GM23338 (cell line): ENCODE measurements around the gene ATP1B4. TPM values are rescaled to one million over a fixed set of nuclear protein-coding genes. Genes with fewer than 3 reads are reported as not detected.

Experiments used
- ATAC-seq: fragments of 200-7000 bp; cut with Tn5 transposase; 3 replicates; pipeline ENCODE4 v1.9.1; 2020
- DNase-seq: peaks from one replicate; pipeline ENCODE4 v3.0.0-alpha.2; 2015; ENCODE audit warnings: low spot score
- H2AFZ ChIP-seq: fragments of 200-600 bp; sonication (generic); 2 replicates; pipeline ENCODE4 v1.8.0; 2016; ENCODE audit warnings: antibody characterized with exemption, mild to moderate bottlenecking, moderate library complexity
- H3F3A ChIP-seq: fragments of 200-600 bp; sonication (generic); replicated peaks from 2 replicates; pipeline ENCODE4 v1.8.0; 2017; ENCODE audit warnings: antibody characterized with exemption, mixed run types, low read depth
- H3K27ac ChIP-seq: fragments of 200-600 bp; sonication (generic); 2 replicates; pipeline ENCODE4 v1.6.1; 2016; ENCODE audit warnings: low read depth
- H3K27me3 ChIP-seq: fragments of 200-600 bp; sonication (generic); 2 replicates; pipeline ENCODE4 v1.8.0; 2016; ENCODE audit warnings: mild to moderate bottlenecking, mixed run types, moderate library complexity; ENCODE audit not compliant: insufficient read depth
- H3K36me3 ChIP-seq: fragments of 200-600 bp; sonication (generic); 2 replicates; pipeline ENCODE4 v1.8.0; 2016; ENCODE audit warnings: mild to moderate bottlenecking; ENCODE audit not compliant: insufficient read depth
- H3K4me1 ChIP-seq: fragments of 200-600 bp; sonication (generic); 2 replicates; pipeline ENCODE4 v1.8.0; 2016; ENCODE audit warnings: mild to moderate bottlenecking, moderate library complexity; ENCODE audit not compliant: insufficient read depth
- H3K4me2 ChIP-seq: fragments of 200-600 bp; sonication (generic); 2 replicates; pipeline ENCODE4 v1.7.1; 2017; ENCODE audit warnings: mixed run types
- H3K4me3 ChIP-seq: fragments of 200-600 bp; sonication (generic); 2 replicates; pipeline ENCODE4 v1.6.1; 2016; ENCODE audit warnings: mixed run types
- H3K79me2 ChIP-seq: fragments of 200-600 bp; sonication (generic); replicated peaks from 2 replicates; pipeline ENCODE4 v1.8.0; 2017; ENCODE audit warnings: mild to moderate bottlenecking; ENCODE audit not compliant: insufficient read depth
- H3K9me2 ChIP-seq: fragments of 200-600 bp; sonication (generic); 2 replicates; pipeline ENCODE4 v1.8.0; 2017; ENCODE audit not compliant: insufficient read depth
- H4K20me1 ChIP-seq: fragments of 200-600 bp; sonication (generic); replicated peaks from 2 replicates; pipeline ENCODE4 v1.8.0; 2017; ENCODE audit warnings: mild to moderate bottlenecking; ENCODE audit not compliant: insufficient read depth
- H3K27ac Mint-ChIP-seq: 2 replicates; pipeline ENCODE4 v1.8.0; 2020; ENCODE audit warnings: inconsistent platforms, mild to moderate bottlenecking, moderate library complexity, mixed read lengths
- H3K27me3 Mint-ChIP-seq: 3 replicates; pipeline ENCODE4 v1.8.0; 2022; ENCODE audit warnings: low read depth, mild to moderate bottlenecking, moderate library complexity, mixed read lengths, inconsistent platforms; ENCODE audit not compliant: insufficient read depth, poor library complexity
- H3K36me3 Mint-ChIP-seq: 3 replicates; pipeline ENCODE4 v1.8.0; 2021; ENCODE audit warnings: low read depth, mild to moderate bottlenecking, inconsistent platforms, moderate library complexity, mixed read lengths
- H3K4me1 Mint-ChIP-seq: 3 replicates; pipeline ENCODE4 v1.8.0; 2020; ENCODE audit warnings: mild to moderate bottlenecking, inconsistent platforms, mixed read lengths
- H3K4me3 Mint-ChIP-seq: 3 replicates; pipeline ENCODE4 v1.8.0; 2021; ENCODE audit warnings: moderate library complexity, mild to moderate bottlenecking, inconsistent platforms, mixed read lengths
- H3K9me3 Mint-ChIP-seq: 3 replicates; pipeline ENCODE4 v1.8.0; 2020; ENCODE audit warnings: moderate library complexity, mild to moderate bottlenecking, inconsistent platforms, mixed read lengths
- EZH2 ChIP-seq: fragments of 200-600 bp; sonication (generic); IDR thresholded peaks from one replicate; pipeline ENCODE4 v1.8.0; 2017; ENCODE audit warnings: antibody characterized with exemption, mild to moderate bottlenecking, low read depth; ENCODE audit not compliant: unreplicated experiment
- JUNB ChIP-seq: IDR thresholded peaks from one replicate; pipeline ENCODE4 v1.6.1; 2016; ENCODE audit warnings: antibody characterized with exemption; ENCODE audit not compliant: unreplicated experiment
- NANOG ChIP-seq: IDR thresholded peaks from 2 replicates; pipeline ENCODE4 v1.6.1; 2016; ENCODE audit warnings: antibody characterized with exemption, borderline replicate concordance
- POLR2AphosphoS5 ChIP-seq: IDR thresholded peaks from 2 replicates; pipeline ENCODE4 v1.6.1; 2016; ENCODE audit warnings: antibody characterized with exemption, low read depth
- STAT1 ChIP-seq: IDR thresholded peaks from one replicate; pipeline ENCODE4 v1.6.1; 2016; ENCODE audit warnings: antibody characterized with exemption; ENCODE audit not compliant: unreplicated experiment
- ZNF114 ChIP-seq: fragments of 250-450 bp; sonication (Bioruptor Pico); IDR thresholded peaks from 2 replicates; pipeline ENCODE4 v1.5.0; 2020; ENCODE audit warnings: mild to moderate bottlenecking, moderate library complexity
- polyA plus RNA-seq: library from polyadenylated mRNA; unstranded; fragments of >200 nt; fragmentation: Nextera tagmentation; extraction: Ambion mirVana; gene quantifications from 2 replicates; pipeline ENCODE4 v1.2.1, GENCODE V29; 2016
- total RNA-seq: library from RNA; depleted of rRNA; stranded (reverse); fragments of >200 nt; shearing (Covaris generic); gene quantifications from 2 replicates; pipeline ENCODE4 v1.2.3, GENCODE V29; 2014
- TF ChIP-seq, protein P1 (sequence below): IDR thresholded peaks from 2 replicates; pipeline ENCODE4 v1.6.1; 2016; ENCODE audit warnings: antibody characterized with exemption
- TF ChIP-seq, protein P2 (sequence below): IDR thresholded peaks from one replicate; pipeline ENCODE4 v1.6.1; 2018; ENCODE audit warnings: antibody characterized with exemption; ENCODE audit not compliant: unreplicated experiment
- TF ChIP-seq, protein P3 (sequence below), 2 experiments: fragments of 200-600 bp in 1 of 2; sonication (generic) in 1 of 2; conservative IDR thresholded peaks; 2 replicates each; pipeline versions ENCODE4 v1.5.1 to v1.6.1; 2016 to 2017; ENCODE audit warnings: antibody characterized with exemption in 2 of 2, low read depth in 2 of 2, mild to moderate bottlenecking in 2 of 2, moderate library complexity in 1 of 2
- TF ChIP-seq, protein P4 (sequence below): fragments of 250-450 bp; sonication (Bioruptor Pico); IDR thresholded peaks from 2 replicates; pipeline ENCODE4 v1.5.0; 2020; ENCODE audit warnings: mild to moderate bottlenecking, moderate library complexity

Gene ATP1B4
- total and polyA plus RNA-seq, 2 experiments from 2014 or later: not detected

DNA sequence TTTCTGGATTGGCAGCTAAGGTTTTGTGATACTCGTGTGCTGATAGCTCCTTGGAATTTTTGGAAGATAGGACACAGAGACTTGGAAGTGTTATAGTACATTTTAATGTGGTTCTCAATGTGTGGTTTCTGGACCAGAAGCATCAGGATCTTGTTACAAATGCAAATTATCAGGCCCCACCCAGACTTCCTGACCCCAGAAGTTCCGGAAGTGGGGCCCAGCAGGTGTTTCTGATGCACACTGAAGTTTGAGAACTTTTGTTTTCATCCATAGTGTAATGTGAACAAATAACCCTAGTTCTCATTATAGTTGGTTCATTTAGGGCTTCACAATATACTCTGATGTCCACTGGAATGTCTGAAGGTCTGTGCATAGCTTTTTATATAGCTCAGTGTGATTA, 57.6 kb downstream of the ATP1B4 start:
- ATAC-seq: no peak
- no peaks in the 10 kb centered on the region for H3K27me3 Mint-ChIP-seq
- TF ChIP-seq, protein P1, sequence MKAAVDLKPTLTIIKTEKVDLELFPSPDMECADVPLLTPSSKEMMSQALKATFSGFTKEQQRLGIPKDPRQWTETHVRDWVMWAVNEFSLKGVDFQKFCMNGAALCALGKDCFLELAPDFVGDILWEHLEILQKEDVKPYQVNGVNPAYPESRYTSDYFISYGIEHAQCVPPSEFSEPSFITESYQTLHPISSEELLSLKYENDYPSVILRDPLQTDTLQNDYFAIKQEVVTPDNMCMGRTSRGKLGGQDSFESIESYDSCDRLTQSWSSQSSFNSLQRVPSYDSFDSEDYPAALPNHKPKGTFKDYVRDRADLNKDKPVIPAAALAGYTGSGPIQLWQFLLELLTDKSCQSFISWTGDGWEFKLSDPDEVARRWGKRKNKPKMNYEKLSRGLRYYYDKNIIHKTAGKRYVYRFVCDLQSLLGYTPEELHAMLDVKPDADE: no peak
- TF ChIP-seq JUNB (no peak), STAT1 (no peak), NANOG (no peak), EZH2 (no peak), ZNF114 (no peak)
- TF ChIP-seq, protein P2, sequence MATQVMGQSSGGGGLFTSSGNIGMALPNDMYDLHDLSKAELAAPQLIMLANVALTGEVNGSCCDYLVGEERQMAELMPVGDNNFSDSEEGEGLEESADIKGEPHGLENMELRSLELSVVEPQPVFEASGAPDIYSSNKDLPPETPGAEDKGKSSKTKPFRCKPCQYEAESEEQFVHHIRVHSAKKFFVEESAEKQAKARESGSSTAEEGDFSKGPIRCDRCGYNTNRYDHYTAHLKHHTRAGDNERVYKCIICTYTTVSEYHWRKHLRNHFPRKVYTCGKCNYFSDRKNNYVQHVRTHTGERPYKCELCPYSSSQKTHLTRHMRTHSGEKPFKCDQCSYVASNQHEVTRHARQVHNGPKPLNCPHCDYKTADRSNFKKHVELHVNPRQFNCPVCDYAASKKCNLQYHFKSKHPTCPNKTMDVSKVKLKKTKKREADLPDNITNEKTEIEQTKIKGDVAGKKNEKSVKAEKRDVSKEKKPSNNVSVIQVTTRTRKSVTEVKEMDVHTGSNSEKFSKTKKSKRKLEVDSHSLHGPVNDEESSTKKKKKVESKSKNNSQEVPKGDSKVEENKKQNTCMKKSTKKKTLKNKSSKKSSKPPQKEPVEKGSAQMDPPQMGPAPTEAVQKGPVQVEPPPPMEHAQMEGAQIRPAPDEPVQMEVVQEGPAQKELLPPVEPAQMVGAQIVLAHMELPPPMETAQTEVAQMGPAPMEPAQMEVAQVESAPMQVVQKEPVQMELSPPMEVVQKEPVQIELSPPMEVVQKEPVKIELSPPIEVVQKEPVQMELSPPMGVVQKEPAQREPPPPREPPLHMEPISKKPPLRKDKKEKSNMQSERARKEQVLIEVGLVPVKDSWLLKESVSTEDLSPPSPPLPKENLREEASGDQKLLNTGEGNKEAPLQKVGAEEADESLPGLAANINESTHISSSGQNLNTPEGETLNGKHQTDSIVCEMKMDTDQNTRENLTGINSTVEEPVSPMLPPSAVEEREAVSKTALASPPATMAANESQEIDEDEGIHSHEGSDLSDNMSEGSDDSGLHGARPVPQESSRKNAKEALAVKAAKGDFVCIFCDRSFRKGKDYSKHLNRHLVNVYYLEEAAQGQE: no peak
- TF ChIP-seq, protein P3, sequence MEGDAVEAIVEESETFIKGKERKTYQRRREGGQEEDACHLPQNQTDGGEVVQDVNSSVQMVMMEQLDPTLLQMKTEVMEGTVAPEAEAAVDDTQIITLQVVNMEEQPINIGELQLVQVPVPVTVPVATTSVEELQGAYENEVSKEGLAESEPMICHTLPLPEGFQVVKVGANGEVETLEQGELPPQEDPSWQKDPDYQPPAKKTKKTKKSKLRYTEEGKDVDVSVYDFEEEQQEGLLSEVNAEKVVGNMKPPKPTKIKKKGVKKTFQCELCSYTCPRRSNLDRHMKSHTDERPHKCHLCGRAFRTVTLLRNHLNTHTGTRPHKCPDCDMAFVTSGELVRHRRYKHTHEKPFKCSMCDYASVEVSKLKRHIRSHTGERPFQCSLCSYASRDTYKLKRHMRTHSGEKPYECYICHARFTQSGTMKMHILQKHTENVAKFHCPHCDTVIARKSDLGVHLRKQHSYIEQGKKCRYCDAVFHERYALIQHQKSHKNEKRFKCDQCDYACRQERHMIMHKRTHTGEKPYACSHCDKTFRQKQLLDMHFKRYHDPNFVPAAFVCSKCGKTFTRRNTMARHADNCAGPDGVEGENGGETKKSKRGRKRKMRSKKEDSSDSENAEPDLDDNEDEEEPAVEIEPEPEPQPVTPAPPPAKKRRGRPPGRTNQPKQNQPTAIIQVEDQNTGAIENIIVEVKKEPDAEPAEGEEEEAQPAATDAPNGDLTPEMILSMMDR (conservative IDR thresholded peaks at IDR 0.05; ENCODE audit: low read depth in 2 of 2): no peak

DNA sequence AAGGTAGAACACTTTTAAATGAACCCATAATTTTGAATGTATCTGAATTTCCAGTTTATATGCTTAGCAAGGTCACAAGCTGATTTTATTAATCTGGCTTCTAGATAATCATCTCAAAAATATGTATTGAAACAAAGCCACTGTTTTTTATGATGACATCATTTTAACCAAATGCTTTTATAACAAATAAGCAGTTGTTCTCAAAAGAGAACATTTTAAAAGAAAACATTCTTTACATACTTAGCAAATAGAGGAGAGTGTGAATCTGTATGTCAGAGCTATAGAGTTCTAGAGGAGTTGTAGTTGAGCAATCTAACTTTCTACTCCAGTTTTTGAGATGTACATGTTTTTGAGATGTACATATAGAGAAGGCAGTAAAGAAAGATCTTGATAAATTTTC, 64.7 kb downstream of the ATP1B4 start:
- no peaks in the 10 kb centered on the region for H3K9me3 Mint-ChIP-seq
- no peaks in the 10 kb centered on the region for H3K36me3 ChIP-seq
- no peak for ATAC-seq
- H3K27ac ChIP-seq: no peak overlapping the region
- no peaks in the 10 kb centered on the region for H3K4me1 ChIP-seq
- no peak overlapping the region for H3K4me2 ChIP-seq
- no peaks in the 10 kb centered on the region for H3K27me3 ChIP-seq
- H3K4me3 ChIP-seq: no peak overlapping the region
- H3K27me3 Mint-ChIP-seq: no peaks in the 10 kb centered on the region
- H3K9me2 ChIP-seq: no peaks in the 10 kb centered on the region
- H3K4me3 Mint-ChIP-seq: no peak overlapping the region
- no peak overlapping the region for H3K27ac Mint-ChIP-seq
- no peaks in the 10 kb centered on the region for H3K4me1 Mint-ChIP-seq
- DNase-seq: no peak
- no peaks in the 10 kb centered on the region for H4K20me1 ChIP-seq
- H3K36me3 Mint-ChIP-seq: no peaks in the 10 kb centered on the region
- no peaks in the 10 kb centered on the region for H3K79me2 ChIP-seq
- no peaks in the 10 kb centered on the region for H3F3A ChIP-seq
- no peak overlapping the region for H2AFZ ChIP-seq
- no peak for TF ChIP-seq POLR2AphosphoS5
- TF ChIP-seq, protein P4, sequence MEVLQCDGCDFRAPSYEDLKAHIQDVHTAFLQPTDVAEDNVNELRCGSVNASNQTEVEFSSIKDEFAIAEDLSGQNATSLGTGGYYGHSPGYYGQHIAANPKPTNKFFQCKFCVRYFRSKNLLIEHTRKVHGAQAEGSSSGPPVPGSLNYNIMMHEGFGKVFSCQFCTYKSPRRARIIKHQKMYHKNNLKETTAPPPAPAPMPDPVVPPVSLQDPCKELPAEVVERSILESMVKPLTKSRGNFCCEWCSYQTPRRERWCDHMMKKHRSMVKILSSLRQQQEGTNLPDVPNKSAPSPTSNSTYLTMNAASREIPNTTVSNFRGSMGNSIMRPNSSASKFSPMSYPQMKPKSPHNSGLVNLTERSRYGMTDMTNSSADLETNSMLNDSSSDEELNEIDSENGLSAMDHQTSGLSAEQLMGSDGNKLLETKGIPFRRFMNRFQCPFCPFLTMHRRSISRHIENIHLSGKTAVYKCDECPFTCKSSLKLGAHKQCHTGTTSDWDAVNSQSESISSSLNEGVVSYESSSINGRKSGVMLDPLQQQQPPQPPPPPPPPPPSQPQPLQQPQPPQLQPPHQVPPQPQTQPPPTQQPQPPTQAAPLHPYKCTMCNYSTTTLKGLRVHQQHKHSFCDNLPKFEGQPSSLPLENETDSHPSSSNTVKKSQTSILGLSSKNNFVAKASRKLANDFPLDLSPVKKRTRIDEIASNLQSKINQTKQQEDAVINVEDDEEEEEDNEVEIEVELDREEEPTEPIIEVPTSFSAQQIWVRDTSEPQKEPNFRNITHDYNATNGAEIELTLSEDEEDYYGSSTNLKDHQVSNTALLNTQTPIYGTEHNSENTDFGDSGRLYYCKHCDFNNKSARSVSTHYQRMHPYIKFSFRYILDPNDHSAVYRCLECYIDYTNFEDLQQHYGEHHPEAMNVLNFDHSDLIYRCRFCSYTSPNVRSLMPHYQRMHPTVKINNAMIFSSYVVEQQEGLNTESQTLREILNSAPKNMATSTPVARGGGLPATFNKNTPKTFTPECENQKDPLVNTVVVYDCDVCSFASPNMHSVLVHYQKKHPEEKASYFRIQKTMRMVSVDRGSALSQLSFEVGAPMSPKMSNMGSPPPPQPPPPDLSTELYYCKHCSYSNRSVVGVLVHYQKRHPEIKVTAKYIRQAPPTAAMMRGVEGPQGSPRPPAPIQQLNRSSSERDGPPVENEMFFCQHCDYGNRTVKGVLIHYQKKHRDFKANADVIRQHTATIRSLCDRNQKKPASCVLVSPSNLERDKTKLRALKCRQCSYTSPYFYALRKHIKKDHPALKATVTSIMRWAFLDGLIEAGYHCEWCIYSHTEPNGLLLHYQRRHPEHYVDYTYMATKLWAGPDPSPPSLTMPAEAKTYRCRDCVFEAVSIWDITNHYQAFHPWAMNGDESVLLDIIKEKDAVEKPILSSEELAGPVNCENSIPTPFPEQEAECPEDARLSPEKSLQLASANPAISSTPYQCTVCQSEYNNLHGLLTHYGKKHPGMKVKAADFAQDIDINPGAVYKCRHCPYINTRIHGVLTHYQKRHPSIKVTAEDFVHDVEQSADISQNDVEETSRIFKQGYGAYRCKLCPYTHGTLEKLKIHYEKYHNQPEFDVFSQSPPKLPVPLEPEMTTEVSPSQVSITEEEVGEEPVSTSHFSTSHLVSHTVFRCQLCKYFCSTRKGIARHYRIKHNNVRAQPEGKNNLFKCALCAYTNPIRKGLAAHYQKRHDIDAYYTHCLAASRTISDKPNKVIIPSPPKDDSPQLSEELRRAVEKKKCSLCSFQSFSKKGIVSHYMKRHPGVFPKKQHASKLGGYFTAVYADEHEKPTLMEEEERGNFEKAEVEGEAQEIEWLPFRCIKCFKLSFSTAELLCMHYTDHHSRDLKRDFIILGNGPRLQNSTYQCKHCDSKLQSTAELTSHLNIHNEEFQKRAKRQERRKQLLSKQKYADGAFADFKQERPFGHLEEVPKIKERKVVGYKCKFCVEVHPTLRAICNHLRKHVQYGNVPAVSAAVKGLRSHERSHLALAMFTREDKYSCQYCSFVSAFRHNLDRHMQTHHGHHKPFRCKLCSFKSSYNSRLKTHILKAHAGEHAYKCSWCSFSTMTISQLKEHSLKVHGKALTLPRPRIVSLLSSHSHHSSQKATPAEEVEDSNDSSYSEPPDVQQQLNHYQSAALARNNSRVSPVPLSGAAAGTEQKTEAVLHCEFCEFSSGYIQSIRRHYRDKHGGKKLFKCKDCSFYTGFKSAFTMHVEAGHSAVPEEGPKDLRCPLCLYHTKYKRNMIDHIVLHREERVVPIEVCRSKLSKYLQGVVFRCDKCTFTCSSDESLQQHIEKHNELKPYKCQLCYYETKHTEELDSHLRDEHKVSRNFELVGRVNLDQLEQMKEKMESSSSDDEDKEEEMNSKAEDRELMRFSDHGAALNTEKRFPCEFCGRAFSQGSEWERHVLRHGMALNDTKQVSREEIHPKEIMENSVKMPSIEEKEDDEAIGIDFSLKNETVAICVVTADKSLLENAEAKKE (CRISPR knock-in tag): no peak
- no peak for TF ChIP-seq ZNF114

More for the DNA sequence above, 57.6 kb downstream of the ATP1B4 start:
- H3K4me2 ChIP-seq: no peak overlapping the region
- no peak overlapping the region for H3K4me3 ChIP-seq
- H3F3A ChIP-seq: no peaks in the 10 kb centered on the region
- Mint-ChIP-seq H3K4me3 (no peak overlapping the region), H3K4me1 (peaks cover 4% of the 10 kb centered on the region; the same call in 1 of the 3 replicates), H3K36me3 (no peaks in the 10 kb centered on the region), H3K27ac (no peak overlapping the region), H3K9me3 (no peaks in the 10 kb centered on the region)
- no peaks in the 10 kb centered on the region for H3K36me3 ChIP-seq
- no peaks in the 10 kb centered on the region for H3K27me3 ChIP-seq
- DNase-seq: no peak
- no peaks in the 10 kb centered on the region for H3K4me1 ChIP-seq
- no peaks in the 10 kb centered on the region for H3K9me2 ChIP-seq
- no peaks in the 10 kb centered on the region for H3K79me2 ChIP-seq
- H2AFZ ChIP-seq: no peak overlapping the region
- H4K20me1 ChIP-seq: no peaks in the 10 kb centered on the region
- no peak overlapping the region for H3K27ac ChIP-seq
